ENCODE data around the gene ABCA10.
"Not testable (repeated sequence)": the region's sequence is repeated elsewhere in the genome, so short reads cannot be mapped to it uniquely, and the experiment has no call there.

Gene ABCA10

GRCh38 chr17:69228576-69228975 is at the start of gene ABCA10:
TSS of gene ABCA10 (minus strand) at chr17:69228824. CDS start at chr17:69225358, 3,466 bp downstream.
- no peak for DNase-seq (ENCODE audit: low spot score)

GRCh38 chr17:69276279-69276678 is 47.7 kb upstream of the ABCA10 start:
- not testable (repeated sequence) for DNase-seq (ENCODE audit: low spot score)

GRCh38 chr17:69275751-69276150 is 47.1 kb upstream of the ABCA10 start:
- DNase-seq (ENCODE audit: low spot score), result no peak

- no peak for DNase-seq (ENCODE audit: low spot score)
Measured at GRCh38 chr17:69271023-69271422, 42.4 kb upstream of the ABCA10 start.

- no peak for DNase-seq (ENCODE audit: low spot score)
Measured at GRCh38 chr17:69269131-69269998, 40.7 kb upstream of the ABCA10 start.

- no peak for DNase-seq (ENCODE audit: low spot score)
Measured at GRCh38 chr17:69268543-69269014, 40.0 kb upstream of the ABCA10 start.

- DNase-seq (ENCODE audit: low spot score), result no peak
Measured at GRCh38 chr17:69267219-69267618, 38.6 kb upstream of the ABCA10 start.

- no peak for DNase-seq (ENCODE audit: low spot score)
Measured at GRCh38 chr17:69265873-69266272, 37.2 kb upstream of the ABCA10 start.

- DNase-seq (ENCODE audit: low spot score), result no peak
Measured at GRCh38 chr17:69254187-69254586, 25.6 kb upstream of the ABCA10 start.

GRCh38 chr17:69250641-69251040 is 22.0 kb upstream of the ABCA10 start:
- DNase-seq (ENCODE audit: low spot score), result no peak

- peak; percentile 68 for DNase-seq (ENCODE audit: low spot score)
Measured at GRCh38 chr17:69246726-69247375, 18.2 kb upstream of the ABCA10 start.

GRCh38 chr17:69246202-69246601 is 17.6 kb upstream of the ABCA10 start:
- no peak for DNase-seq (ENCODE audit: low spot score)

- DNase-seq (ENCODE audit: low spot score), result no peak
Measured at GRCh38 chr17:69245617-69246016, 17.0 kb upstream of the ABCA10 start.

- no peak for DNase-seq (ENCODE audit: low spot score)
Measured at GRCh38 chr17:69239611-69240600, 11.3 kb upstream of the ABCA10 start.

GRCh38 chr17:69236946-69237345 is 8.3 kb upstream of the ABCA10 start:
- no peak for DNase-seq (ENCODE audit: low spot score)

GRCh38 chr17:69236464-69236863 is 7.8 kb upstream of the ABCA10 start:
- no peak for DNase-seq (ENCODE audit: low spot score)

GRCh38 chr17:69235338-69236058 is 6.9 kb upstream of the ABCA10 start:
- peak; percentile 73 for DNase-seq (ENCODE audit: low spot score)

GRCh38 chr17:69232650-69233049 is 4.0 kb upstream of the ABCA10 start:
- no peak for DNase-seq (ENCODE audit: low spot score)

- no peak for DNase-seq (ENCODE audit: low spot score)
Measured at GRCh38 chr17:69231521-69231920, 2.9 kb upstream of the ABCA10 start.

- DNase-seq (ENCODE audit: low spot score), result no peak
Measured at GRCh38 chr17:69230939-69231338, 2.3 kb upstream of the ABCA10 start.

GRCh38 chr17:69228018-69228417 is 606 bp downstream of the ABCA10 start:
- DNase-seq (ENCODE audit: low spot score), result no peak
